Measurements from ENCODE around the gene LPIN3.

DNA sequence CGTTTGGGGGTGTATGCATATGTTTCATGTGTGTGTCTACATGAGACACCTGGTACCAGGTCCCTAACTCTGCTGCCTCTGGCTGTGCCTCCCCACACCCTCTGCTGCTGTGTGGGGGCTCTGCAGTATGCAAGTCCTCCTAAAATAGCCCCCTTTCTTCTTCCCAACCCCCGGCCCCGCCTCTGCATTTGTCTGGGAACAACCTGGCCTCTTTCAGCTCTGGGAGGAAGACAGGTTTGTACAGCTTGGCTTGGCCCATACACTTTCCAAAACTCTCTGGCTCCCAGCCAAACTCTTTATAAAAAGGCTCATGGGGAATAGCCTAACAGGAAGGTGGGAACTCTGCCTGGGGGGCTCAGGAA is 53.1 kb downstream of the LPIN3 start:
- TF ChIP-seq EP300 (IDR thresholded peaks at IDR 0.05; ENCODE audit: borderline replicate concordance) (no peak), RAD21 (IDR thresholded peaks at IDR 0.05; ENCODE audit: low read depth) (no peak), TAF1 (IDR thresholded peaks at IDR 0.05; ENCODE audit: low read depth) (no peak), CEBPB (IDR thresholded peaks at IDR 0.05) (no peak), CREB1 (IDR thresholded peaks at IDR 0.05; ENCODE audit: low read depth) (no peak)
